GM19463 (cell line): ENCODE results near the gene OR52E6.

Experiments
- ATAC-seq: cut with Tn5 transposase; IDR thresholded peaks from one replicate; pipeline ENCODE4 v1.9.1; 2021; ENCODE audit warnings: mild to moderate bottlenecking, moderate library complexity; ENCODE audit not compliant: unreplicated experiment

Gene OR52E6

GRCh38 chr11:5807580-5807979, 34.1 kb downstream of the OR52E6 start:
- ATAC-seq = peak; percentile 42

GRCh38 chr11:5803982-5804381, 37.7 kb downstream of the OR52E6 start:
- no peak for ATAC-seq

GRCh38 chr11:5796541-5796940, 45.2 kb downstream of the OR52E6 start:
- ATAC-seq = no peak

GRCh38 chr11:5791165-5791564, 50.5 kb downstream of the OR52E6 start, which contains the start of gene OR52N1:
TSS of gene OR52N1 (minus strand) at chr11:5791265. CDS start at chr11:5788816, 2,449 bp downstream.
- ATAC-seq = no peak
